ENCODE data around the gene RARB. TPM values are rescaled to one million over a fixed set of nuclear protein-coding genes. Genes with fewer than 3 reads are reported as not detected.

RARB gene
- total and polyA plus RNA-seq, 4 donors, result 1.5 to 24.5 (median 4.1) TPM

GRCh38 chr3:25531971-25532370 lies 103.9 kb downstream of the RARB start:
- Histone ChIP-seq H3K27ac (ENCODE audit: low read depth in 1 of 2, low read length in 1 of 2) (no peak overlapping the region), H3K9me3 (ENCODE audit: control insufficient read depth in 4 of 4, insufficient read depth in 3 of 4, low read length in 3 of 4) (peaks cover 0 to 3% (median 0%) of the 10 kb centered on the region in 4 donors), H3K9ac (ENCODE audit: insufficient read depth in 1 of 2, low read length in 2 of 2) (no peak overlapping the region), H3K27me3 (ENCODE audit: control insufficient read depth in 3 of 3, insufficient read depth in 3 of 3, low read length in 2 of 3) (no peaks in the 10 kb centered on the region), H3K36me3 (ENCODE audit: control insufficient read depth in 4 of 4, insufficient read depth in 4 of 4, low read length in 4 of 4) (peaks cover 0 to 9% (median 5%) of the 10 kb centered on the region in 4 donors), H3K4me1 (ENCODE audit: control insufficient read depth in 5 of 5, insufficient read depth in 5 of 5, low read length in 5 of 5) (peaks cover 2 to 61% (median 22%) of the 10 kb centered on the region in 5 donors), H3K4me3 (no peak overlapping the region)
- DNase-seq, result no peak
- ATAC-seq (ENCODE audit: insufficient read depth, low FRiP score), result no peak
- no peak for TF ChIP-seq CTCF (IDR thresholded peaks at IDR 0.05; ENCODE audit: control extremely low read depth, extremely low read depth)

GRCh38 chr3:25532431-25533162 lies 104.5 kb downstream of the RARB start:
- ATAC-seq (ENCODE audit: insufficient read depth, low FRiP score) (no peak), DNase-seq (peak in 2 of 3 donors; percentile 79 to 84)
- peaks cover 0 to 4% (median 0%) of the 10 kb centered on the region in 4 donors for H3K9me3 ChIP-seq (ENCODE audit: control insufficient read depth in 4 of 4, insufficient read depth in 3 of 4, low read length in 3 of 4)
- no peak for TF ChIP-seq CTCF (IDR thresholded peaks at IDR 0.05; ENCODE audit: control extremely low read depth, extremely low read depth)
- H3K36me3 ChIP-seq (ENCODE audit: control insufficient read depth in 4 of 4, insufficient read depth in 4 of 4, low read length in 4 of 4), result peaks cover 0 to 9% (median 5%) of the 10 kb centered on the region in 4 donors
- H3K4me3 ChIP-seq, result no peak overlapping the region
- no peak overlapping the region for H3K9ac ChIP-seq (ENCODE audit: insufficient read depth in 1 of 2, low read length in 2 of 2)
- H3K27ac ChIP-seq (ENCODE audit: low read depth in 1 of 2, low read length in 1 of 2), result no peak overlapping the region
- WGBS, 2 donors, result 86 to 87% methylated on average over 3 of the region's 3 CpGs
- H3K4me1 ChIP-seq (ENCODE audit: control insufficient read depth in 5 of 5, insufficient read depth in 5 of 5, low read length in 5 of 5), result peaks cover 2 to 61% (median 16%) of the 10 kb centered on the region in 5 donors
- no peaks in the 10 kb centered on the region for H3K27me3 ChIP-seq (ENCODE audit: control insufficient read depth in 3 of 3, insufficient read depth in 3 of 3, low read length in 2 of 3)

- TF ChIP-seq CTCF (IDR thresholded peaks at IDR 0.05; ENCODE audit: control extremely low read depth, extremely low read depth), result no peak
- Histone ChIP-seq H3K4me3 (no peak overlapping the region), H3K36me3 (ENCODE audit: control insufficient read depth in 4 of 4, insufficient read depth in 4 of 4, low read length in 4 of 4) (peaks cover 0 to 9% (median 5%) of the 10 kb centered on the region in 4 donors), H3K9me3 (ENCODE audit: control insufficient read depth in 4 of 4, insufficient read depth in 3 of 4, low read length in 3 of 4) (peaks cover 0 to 4% (median 0%) of the 10 kb centered on the region in 4 donors), H3K4me1 (ENCODE audit: control insufficient read depth in 5 of 5, insufficient read depth in 5 of 5, low read length in 5 of 5) (peaks cover 0 to 59% (median 11%) of the 10 kb centered on the region in 5 donors), H3K9ac (ENCODE audit: insufficient read depth in 1 of 2, low read length in 2 of 2) (no peak overlapping the region), H3K27me3 (ENCODE audit: control insufficient read depth in 3 of 3, insufficient read depth in 3 of 3, low read length in 2 of 3) (no peaks in the 10 kb centered on the region), H3K27ac (ENCODE audit: low read depth in 1 of 2, low read length in 1 of 2) (no peak overlapping the region)
- ATAC-seq (ENCODE audit: insufficient read depth, low FRiP score), result no peak
- DNase-seq, result peak in 1 of 3 donors; percentile 52
- WGBS, 2 donors, result 55 to 76% methylated on average over 2 of the region's 2 CpGs
These were observed 105.3 kb downstream of the RARB start for GRCh38 chr3:25533399-25533798.
